ENCODE data around the gene ZP1. TPM values are rescaled to one million over a fixed set of nuclear protein-coding genes. Genes with fewer than 3 reads are reported as not detected.

Gene ZP1
- total RNA-seq, 1 donor from 2014 or later: not detected

- TF ChIP-seq CTCF (IDR thresholded peaks at IDR 0.05; ENCODE audit: insufficient read depth, low read length, poor library complexity, severe bottlenecking): no peak
- no peak for DNase-seq (ENCODE audit: low read depth)
- H3K27me3 ChIP-seq (ENCODE audit: control insufficient read depth, insufficient read depth, low read length): peaks cover 17% of the 10 kb centered on the region
- peaks cover 1% of the 10 kb centered on the region for H3K36me3 ChIP-seq (ENCODE audit: control insufficient read depth, insufficient read depth, low read length)
- no peak overlapping the region for H3K4me3 ChIP-seq (ENCODE audit: low read depth, low read length)
Observed at GRCh38 chr11:60849641-60850520, 17.5 kb upstream of the ZP1 start.

GRCh38 chr11:60851327-60852104 lies 15.8 kb upstream of the ZP1 start:
- no peak overlapping the region for H3K4me3 ChIP-seq (ENCODE audit: low read depth, low read length)
- peaks cover 17% of the 10 kb centered on the region for H3K27me3 ChIP-seq (ENCODE audit: control insufficient read depth, insufficient read depth, low read length)
- DNase-seq (ENCODE audit: low read depth): no peak
- H3K36me3 ChIP-seq (ENCODE audit: control insufficient read depth, insufficient read depth, low read length): peaks cover 1% of the 10 kb centered on the region
- TF ChIP-seq CTCF (IDR thresholded peaks at IDR 0.05; ENCODE audit: insufficient read depth, low read length, poor library complexity, severe bottlenecking): no peak

- Histone ChIP-seq H3K4me3 (ENCODE audit: low read depth, low read length) (no peak overlapping the region), H3K36me3 (ENCODE audit: control insufficient read depth, insufficient read depth, low read length) (peaks cover 1% of the 10 kb centered on the region)
- no peak for DNase-seq (ENCODE audit: low read depth)
Observed at GRCh38 chr11:60852117-60852981, 15.0 kb upstream of the ZP1 start.

GRCh38 chr11:60852982-60853950 lies 14.1 kb upstream of the ZP1 start:
- no peak overlapping the region for H3K4me3 ChIP-seq (ENCODE audit: low read depth, low read length)
- H3K36me3 ChIP-seq (ENCODE audit: control insufficient read depth, insufficient read depth, low read length): peaks cover 1% of the 10 kb centered on the region
- no peak for TF ChIP-seq CTCF (IDR thresholded peaks at IDR 0.05; ENCODE audit: insufficient read depth, low read length, poor library complexity, severe bottlenecking)
- no peak for DNase-seq (ENCODE audit: low read depth)
- peaks cover 17% of the 10 kb centered on the region for H3K27me3 ChIP-seq (ENCODE audit: control insufficient read depth, insufficient read depth, low read length)

More at GRCh38 chr11:60852117-60852981, 15.0 kb upstream of the ZP1 start:
- peaks cover 17% of the 10 kb centered on the region for H3K27me3 ChIP-seq (ENCODE audit: control insufficient read depth, insufficient read depth, low read length)
- TF ChIP-seq CTCF (IDR thresholded peaks at IDR 0.05; ENCODE audit: insufficient read depth, low read length, poor library complexity, severe bottlenecking): no peak
